Measurements from ENCODE around the gene GPR161. TPM values are rescaled to one million over a fixed set of nuclear protein-coding genes. Genes with fewer than 3 reads are reported as not detected.

GPR161 gene
- total and polyA plus RNA-seq, 4 donors = 6.0 to 19.8 (median 13.8) TPM

DNA sequence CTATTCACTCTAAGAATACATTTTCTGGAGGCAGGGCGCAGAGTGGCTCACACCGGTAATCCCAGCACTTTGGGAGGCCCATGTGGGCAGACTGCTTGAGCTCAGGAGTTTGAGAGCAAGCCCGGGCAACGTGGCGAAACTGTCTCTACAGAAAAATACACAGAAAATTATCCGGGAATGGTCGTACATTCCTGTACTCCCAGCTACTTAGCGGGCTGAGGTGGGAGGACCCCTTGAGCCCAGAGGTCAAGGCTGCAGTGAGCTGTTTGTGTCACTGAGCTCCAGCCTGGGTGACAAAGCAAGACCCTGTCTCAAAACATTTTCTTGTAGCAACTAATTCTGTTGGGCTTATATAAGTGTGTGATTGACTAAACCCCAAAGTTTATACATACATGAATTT is 30.5 kb downstream of the GPR161 start:
- no peak overlapping the region for H3K27ac ChIP-seq (ENCODE audit: low read depth in 1 of 2, low read length in 2 of 2)
- DNase-seq (no peak), ATAC-seq (ENCODE audit: low FRiP score) (no peak)
- 80 to 83% methylated on average over 8 of the region's 8 CpGs for WGBS, 2 donors
- H3K36me3 ChIP-seq (ENCODE audit: control insufficient read depth in 1 of 2, insufficient read depth in 2 of 2, low read length in 1 of 2) = peaks cover 3 to 5% of the 10 kb centered on the region in 2 donors
- H3K27me3 ChIP-seq (ENCODE audit: control insufficient read depth in 1 of 2, insufficient read depth in 2 of 2, low read length in 1 of 2) = no peaks in the 10 kb centered on the region
- no peaks in the 10 kb centered on the region for H3K9me3 ChIP-seq (ENCODE audit: control insufficient read depth, low read length)
- H3K4me1 ChIP-seq (ENCODE audit: control insufficient read depth in 1 of 2, insufficient read depth in 2 of 2, low read length in 2 of 2) = peaks cover 0 to 3% of the 10 kb centered on the region in 2 donors
- H3K4me3 ChIP-seq (ENCODE audit: low read length in 2 of 2) = no peak overlapping the region
- intact Hi-C loops (cut with DNase I) = no loop called here

DNA sequence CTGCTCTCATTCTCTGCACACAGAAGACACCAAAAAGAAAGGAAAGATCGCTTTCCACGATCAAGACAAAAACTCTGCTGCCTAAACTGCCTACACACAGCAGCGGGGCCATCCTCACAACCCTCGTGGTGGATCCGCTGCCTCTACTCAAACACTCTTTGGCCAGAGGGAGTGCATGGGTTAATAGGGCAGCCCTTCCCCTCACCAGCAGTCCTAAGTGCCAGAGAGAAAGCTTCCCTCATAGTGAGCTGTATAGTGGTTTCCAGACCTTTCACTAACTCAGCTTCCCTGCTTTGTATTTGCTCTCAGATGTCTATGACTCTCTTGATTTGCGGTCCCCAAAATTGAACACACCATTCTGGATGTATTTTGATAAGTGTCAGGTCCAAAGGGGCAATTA is 30.9 kb downstream of the GPR161 start:
- Histone ChIP-seq H3K4me1 (ENCODE audit: control insufficient read depth in 1 of 2, insufficient read depth in 2 of 2, low read length in 2 of 2) (no peaks in the 10 kb centered on the region), H3K36me3 (ENCODE audit: control insufficient read depth in 1 of 2, insufficient read depth in 2 of 2, low read length in 1 of 2) (peaks cover 3 to 5% of the 10 kb centered on the region in 2 donors), H3K9me3 (ENCODE audit: control insufficient read depth, low read length) (no peaks in the 10 kb centered on the region), H3K27me3 (ENCODE audit: control insufficient read depth in 1 of 2, insufficient read depth in 2 of 2, low read length in 1 of 2) (no peaks in the 10 kb centered on the region), H3K4me3 (ENCODE audit: low read length in 2 of 2) (no peak overlapping the region), H3K27ac (ENCODE audit: low read depth in 1 of 2, low read length in 2 of 2) (no peak overlapping the region)
- WGBS, 2 donors = 92 to 93% methylated on average over 6 of the region's 6 CpGs
- intact Hi-C loops (cut with DNase I) = no loop called here
- ATAC-seq (ENCODE audit: low FRiP score) = no peak
- no peak for DNase-seq

DNA sequence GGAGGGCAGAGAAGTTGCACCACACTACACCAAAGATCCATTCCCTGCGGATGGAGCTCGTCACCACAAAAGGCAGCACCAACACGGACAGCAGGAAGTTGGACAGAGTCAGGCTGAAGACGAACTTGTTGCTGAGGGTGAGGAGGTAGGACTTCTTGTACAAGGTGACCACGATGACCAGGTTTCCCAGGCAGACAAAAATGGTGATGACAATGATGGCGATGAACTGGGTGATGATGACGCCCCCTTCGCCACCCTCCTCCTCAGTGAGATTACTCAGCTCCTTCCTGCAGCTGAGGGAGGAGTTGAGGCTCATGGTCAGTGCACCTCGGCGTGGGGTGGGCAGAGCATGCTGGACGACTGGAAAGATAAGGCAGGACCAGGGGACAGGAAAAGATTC is 32.2 kb downstream of the GPR161 start:
- no peak overlapping the region for H3K4me3 ChIP-seq (ENCODE audit: low read length in 2 of 2)
- no peaks in the 10 kb centered on the region for H3K27me3 ChIP-seq (ENCODE audit: control insufficient read depth in 1 of 2, insufficient read depth in 2 of 2, low read length in 1 of 2)
- H3K27ac ChIP-seq (ENCODE audit: low read depth in 1 of 2, low read length in 2 of 2) = no peak overlapping the region
- H3K4me1 ChIP-seq (ENCODE audit: control insufficient read depth in 1 of 2, insufficient read depth in 2 of 2, low read length in 2 of 2) = no peaks in the 10 kb centered on the region
- H3K9me3 ChIP-seq (ENCODE audit: control insufficient read depth, low read length) = no peaks in the 10 kb centered on the region
- no peak for ATAC-seq (ENCODE audit: low FRiP score)
- DNase-seq = no peak
- intact Hi-C loops (cut with DNase I) = no loop called here
- 84% methylated on average over 11 of the region's 11 CpGs for WGBS, 2 donors
- peaks cover 3 to 5% of the 10 kb centered on the region in 2 donors for H3K36me3 ChIP-seq (ENCODE audit: control insufficient read depth in 1 of 2, insufficient read depth in 2 of 2, low read length in 1 of 2)

DNA sequence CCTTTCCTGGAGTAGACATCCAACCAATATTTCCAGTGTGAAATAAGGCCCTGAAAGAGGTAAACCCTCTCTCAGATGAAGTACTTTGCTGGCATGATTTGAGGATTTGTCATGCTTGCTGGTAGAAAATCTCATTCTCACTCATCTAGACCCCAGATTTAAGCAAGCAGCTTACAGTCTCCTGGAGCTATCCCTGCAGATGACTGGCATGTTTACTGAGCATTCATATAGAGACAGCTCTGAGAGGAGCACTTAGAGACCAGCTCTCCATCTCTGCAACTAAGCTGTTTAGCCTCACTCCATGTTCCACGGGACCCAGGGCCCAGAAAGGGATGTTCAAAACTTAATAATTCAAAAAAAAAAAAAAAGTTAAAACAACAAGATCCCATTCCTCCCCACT is 34.2 kb downstream of the GPR161 start:
- ATAC-seq (ENCODE audit: low FRiP score) (no peak), DNase-seq (no peak)
- Histone ChIP-seq H3K9me3 (ENCODE audit: control insufficient read depth, low read length) (no peaks in the 10 kb centered on the region), H3K4me3 (ENCODE audit: low read length in 2 of 2) (no peak overlapping the region), H3K4me1 (ENCODE audit: control insufficient read depth in 1 of 2, insufficient read depth in 2 of 2, low read length in 2 of 2) (no peaks in the 10 kb centered on the region), H3K36me3 (ENCODE audit: control insufficient read depth in 1 of 2, insufficient read depth in 2 of 2, low read length in 1 of 2) (peaks cover 3 to 5% of the 10 kb centered on the region in 2 donors), H3K27me3 (ENCODE audit: control insufficient read depth in 1 of 2, insufficient read depth in 2 of 2, low read length in 1 of 2) (no peaks in the 10 kb centered on the region), H3K27ac (ENCODE audit: low read depth in 1 of 2, low read length in 2 of 2) (no peak overlapping the region)
- WGBS, 2 donors = 62 to 80% methylated on average over 1 of the region's 1 CpG
- intact Hi-C loops (cut with DNase I) = no loop called here

DNA sequence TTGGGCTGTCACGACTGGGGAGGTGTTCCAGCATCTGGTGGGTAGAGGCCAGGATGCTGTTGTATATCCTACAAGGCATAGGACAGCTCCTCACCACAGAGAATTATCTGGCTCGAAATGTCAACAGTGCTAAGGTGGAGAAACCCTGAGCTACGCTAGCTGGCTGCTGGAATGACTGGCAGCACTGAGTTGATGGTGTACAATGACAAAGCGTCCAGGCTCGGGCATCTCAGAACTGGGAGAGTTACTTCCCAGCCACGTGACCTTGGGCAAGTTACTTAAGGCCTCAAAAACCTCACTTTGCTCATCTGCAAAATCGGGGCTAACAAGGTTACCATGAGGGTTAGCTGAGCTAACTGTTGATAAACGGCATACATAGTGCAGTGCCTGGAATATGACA is 35.4 kb downstream of the GPR161 start:
- H3K4me3 ChIP-seq (ENCODE audit: low read length in 2 of 2) = no peak overlapping the region
- ATAC-seq (ENCODE audit: low FRiP score) (no peak), DNase-seq (no peak)
- WGBS, 2 donors = 91 to 95% methylated on average over 8 of the region's 8 CpGs
- no peaks in the 10 kb centered on the region for H3K9me3 ChIP-seq (ENCODE audit: control insufficient read depth, low read length)
- H3K36me3 ChIP-seq (ENCODE audit: control insufficient read depth in 1 of 2, insufficient read depth in 2 of 2, low read length in 1 of 2) = peaks cover 3 to 5% of the 10 kb centered on the region in 2 donors
- H3K27me3 ChIP-seq (ENCODE audit: control insufficient read depth in 1 of 2, insufficient read depth in 2 of 2, low read length in 1 of 2) = no peaks in the 10 kb centered on the region
- intact Hi-C loops (cut with DNase I) = no loop called here
- no peak overlapping the region for H3K27ac ChIP-seq (ENCODE audit: low read depth in 1 of 2, low read length in 2 of 2)
- H3K4me1 ChIP-seq (ENCODE audit: control insufficient read depth in 1 of 2, insufficient read depth in 2 of 2, low read length in 2 of 2) = no peaks in the 10 kb centered on the region

DNA sequence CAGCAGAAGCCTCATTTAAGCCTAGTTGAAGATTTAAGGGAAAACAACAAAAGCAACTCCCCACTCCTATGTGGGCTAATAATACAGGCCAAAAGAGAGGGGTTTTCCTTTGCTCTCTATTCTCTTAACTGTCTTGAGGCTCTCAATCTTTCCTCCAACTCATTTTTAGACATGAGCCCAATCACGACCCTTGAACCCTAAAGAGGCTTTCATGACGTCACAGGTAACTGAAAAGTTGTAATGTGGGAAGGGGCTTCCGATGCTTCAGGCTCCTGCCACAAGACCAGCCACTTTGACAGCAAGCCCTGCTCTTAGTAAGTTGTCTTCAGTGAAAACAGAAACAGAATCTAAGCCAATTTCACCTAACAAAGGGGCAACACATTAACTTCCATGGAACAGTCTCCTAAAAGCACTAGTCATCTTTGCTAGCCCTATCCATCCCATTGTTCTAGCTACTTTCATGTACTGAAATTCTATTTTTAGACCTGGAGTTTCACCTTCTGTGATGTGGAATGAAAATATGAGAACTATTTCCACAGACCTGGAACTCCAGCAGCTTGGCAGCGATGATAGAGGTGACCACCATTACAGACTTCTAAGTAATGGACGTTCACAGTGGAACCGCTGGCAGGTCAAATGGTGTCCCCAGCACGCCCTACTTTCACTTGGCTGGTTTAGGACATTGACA is 36.3 kb downstream of the GPR161 start:
- intact Hi-C loops (cut with DNase I) = no loop called here

DNA sequence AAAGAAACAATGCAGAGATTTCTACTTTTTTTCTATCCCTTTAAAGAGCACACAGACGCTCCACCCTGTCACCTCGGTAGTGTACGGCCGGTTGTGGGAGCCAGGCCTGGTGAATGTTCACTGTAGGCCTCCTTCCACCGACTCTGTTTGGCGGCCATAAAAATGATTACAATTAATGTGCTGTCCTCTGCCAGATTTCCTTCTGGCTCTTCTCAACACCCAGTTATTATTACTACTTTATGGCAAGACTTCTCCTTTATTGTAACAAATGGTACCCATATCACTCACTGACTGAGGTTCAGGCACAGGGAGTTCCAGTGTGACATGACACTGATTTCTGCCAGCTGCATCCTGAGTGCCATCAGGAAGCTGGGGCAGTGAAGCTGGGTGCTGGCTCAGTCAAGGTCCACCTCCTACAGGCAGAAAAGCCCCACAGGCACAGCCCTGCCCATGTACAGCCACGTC is 37.4 kb downstream of the GPR161 start:
- no peaks in the 10 kb centered on the region for H3K4me1 ChIP-seq (ENCODE audit: control insufficient read depth in 1 of 2, insufficient read depth in 2 of 2, low read length in 2 of 2)
- H3K9me3 ChIP-seq (ENCODE audit: control insufficient read depth, low read length) = no peaks in the 10 kb centered on the region
- H3K36me3 ChIP-seq (ENCODE audit: control insufficient read depth in 1 of 2, insufficient read depth in 2 of 2, low read length in 1 of 2) = peaks cover 3 to 7% of the 10 kb centered on the region in 2 donors
- intact Hi-C loops (cut with DNase I) = loop anchor here (10.0 kb wide), 2 partner anchors 215 to 225 kb away; no protein-coding TSS in a partner anchor
- ATAC-seq (ENCODE audit: low FRiP score) (no peak), DNase-seq (no peak)
- 44 to 54% methylated on average over 7 of the region's 7 CpGs for WGBS, 2 donors
- H3K4me3 ChIP-seq (ENCODE audit: low read length in 2 of 2) = no peak overlapping the region
- no peak overlapping the region for H3K27ac ChIP-seq (ENCODE audit: low read depth in 1 of 2, low read length in 2 of 2)
- H3K27me3 ChIP-seq (ENCODE audit: control insufficient read depth in 1 of 2, insufficient read depth in 2 of 2, low read length in 1 of 2) = no peaks in the 10 kb centered on the region

More for the DNA sequence above, 36.3 kb downstream of the GPR161 start:
- Histone ChIP-seq H3K27ac (ENCODE audit: low read depth in 1 of 2, low read length in 2 of 2) (no peak overlapping the region), H3K4me3 (ENCODE audit: low read length in 2 of 2) (no peak overlapping the region), H3K36me3 (ENCODE audit: control insufficient read depth in 1 of 2, insufficient read depth in 2 of 2, low read length in 1 of 2) (peaks cover 3 to 8% of the 10 kb centered on the region in 2 donors), H3K9me3 (ENCODE audit: control insufficient read depth, low read length) (no peaks in the 10 kb centered on the region), H3K27me3 (ENCODE audit: control insufficient read depth in 1 of 2, insufficient read depth in 2 of 2, low read length in 1 of 2) (no peaks in the 10 kb centered on the region), H3K4me1 (ENCODE audit: control insufficient read depth in 1 of 2, insufficient read depth in 2 of 2, low read length in 2 of 2) (no peaks in the 10 kb centered on the region)
- 86 to 89% methylated on average over 7 of the region's 7 CpGs for WGBS, 2 donors
- no peak for DNase-seq
- no peak for ATAC-seq (ENCODE audit: low FRiP score)

DNA sequence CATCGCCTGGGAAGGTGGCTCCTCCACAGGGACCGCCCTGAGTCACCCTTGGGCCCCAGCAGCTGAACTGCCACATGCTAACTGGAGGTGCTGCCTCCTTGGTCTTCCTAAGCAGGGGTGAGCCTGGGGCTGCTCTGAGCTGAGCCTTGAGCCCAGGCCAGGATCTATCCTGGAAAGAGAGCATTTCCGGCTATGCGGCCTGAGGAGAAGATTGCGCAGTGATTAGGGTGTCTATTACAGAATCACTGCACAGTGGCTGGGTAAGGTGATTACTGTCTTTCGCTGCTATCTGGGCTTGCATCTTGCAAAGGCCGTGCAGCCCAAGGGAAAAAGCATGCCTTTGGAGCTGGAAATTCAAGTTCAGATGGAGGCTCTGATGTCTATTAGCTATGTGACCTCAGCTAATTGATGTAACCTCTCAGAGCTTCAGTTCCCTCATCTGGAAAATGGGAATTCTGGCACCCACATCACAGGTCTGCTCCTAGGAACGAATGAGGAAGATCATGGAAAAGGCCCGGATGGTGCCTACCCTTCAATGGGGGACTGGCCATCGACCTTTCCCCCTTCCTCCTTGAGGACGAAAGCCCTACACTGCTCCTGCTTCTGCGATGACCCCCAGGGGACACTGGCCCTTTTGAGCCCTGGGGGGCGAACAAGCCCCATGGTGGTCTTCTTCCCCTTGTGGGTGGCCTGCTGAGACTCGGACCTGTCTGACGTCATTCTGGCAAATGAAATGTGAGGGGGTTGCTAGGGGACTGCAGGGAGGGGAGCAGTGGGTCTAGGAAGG is 38.0 kb downstream of the GPR161 start:
- Histone ChIP-seq H3K27me3 (ENCODE audit: control insufficient read depth in 1 of 2, insufficient read depth in 2 of 2, low read length in 1 of 2) (no peaks in the 10 kb centered on the region), H3K27ac (ENCODE audit: low read depth in 1 of 2, low read length in 2 of 2) (no peak overlapping the region), H3K9me3 (ENCODE audit: control insufficient read depth, low read length) (no peaks in the 10 kb centered on the region), H3K36me3 (ENCODE audit: control insufficient read depth in 1 of 2, insufficient read depth in 2 of 2, low read length in 1 of 2) (peaks cover 3% of the 10 kb centered on the region in 2 donors), H3K4me3 (ENCODE audit: low read length in 2 of 2) (no peak overlapping the region), H3K4me1 (ENCODE audit: control insufficient read depth in 1 of 2, insufficient read depth in 2 of 2, low read length in 2 of 2) (no peaks in the 10 kb centered on the region)
- intact Hi-C loops (cut with DNase I) = loop anchor here (10.0 kb wide), 2 partner anchors 216 to 226 kb away; no protein-coding TSS in a partner anchor
- no peak for ATAC-seq (ENCODE audit: low FRiP score)
- 88 to 90% methylated on average over 15 of the region's 15 CpGs for WGBS, 2 donors
- no peak for DNase-seq
